DMS114 treated with DMSO at 0.1 percent for 48 hours (cell line): ENCODE data around the gene WWOX.

ENCODE experiments used
- DNase-seq: peaks from one replicate; lab custom pipeline; 2025; ENCODE audit not compliant: unreplicated experiment; lab: John Stamatoyannopoulos, UW

Gene WWOX

DNA sequence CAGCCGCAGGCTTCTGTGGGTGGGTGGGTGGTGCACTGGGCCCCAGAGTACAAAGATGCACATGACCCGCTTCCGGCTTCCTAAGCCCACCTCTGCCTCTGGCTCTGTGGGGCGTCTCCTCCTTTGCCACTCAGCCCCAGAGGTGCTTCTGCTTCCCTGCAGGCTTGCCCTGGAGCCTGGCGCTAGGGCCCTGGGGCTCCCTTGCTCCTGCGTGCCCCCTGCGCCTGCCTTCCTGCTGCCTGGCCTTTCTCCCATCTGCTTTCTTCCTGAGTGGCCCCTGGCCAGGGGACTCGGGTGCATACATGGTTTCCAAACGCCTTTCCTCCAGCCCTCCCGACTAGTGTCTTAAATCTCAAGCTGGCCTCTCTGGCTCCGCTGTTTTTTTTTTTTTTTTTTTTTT is 3.4 kb downstream of the WWOX start:
- DNase-seq, result no peak

DNA sequence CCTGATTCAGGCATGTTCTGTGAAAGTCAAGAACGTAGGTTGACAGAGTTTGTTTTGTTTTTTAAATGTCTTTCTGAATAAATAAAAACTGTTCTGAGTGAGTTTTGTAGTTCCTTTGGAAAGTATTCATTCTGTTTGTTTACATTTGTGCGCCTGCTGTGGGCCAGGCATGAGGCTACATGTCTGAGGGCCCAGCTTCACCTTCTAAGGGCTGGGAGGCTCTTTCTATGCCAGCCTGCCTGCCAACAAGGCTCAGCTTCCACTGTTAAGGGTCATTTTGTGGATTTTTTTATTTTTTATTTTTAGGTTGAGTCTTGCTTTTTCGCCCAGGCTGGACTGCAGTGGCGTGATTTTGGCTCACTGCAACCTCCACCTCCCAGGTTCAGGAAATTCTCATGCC is 6.1 kb downstream of the WWOX start:
- no peak for DNase-seq

DNA sequence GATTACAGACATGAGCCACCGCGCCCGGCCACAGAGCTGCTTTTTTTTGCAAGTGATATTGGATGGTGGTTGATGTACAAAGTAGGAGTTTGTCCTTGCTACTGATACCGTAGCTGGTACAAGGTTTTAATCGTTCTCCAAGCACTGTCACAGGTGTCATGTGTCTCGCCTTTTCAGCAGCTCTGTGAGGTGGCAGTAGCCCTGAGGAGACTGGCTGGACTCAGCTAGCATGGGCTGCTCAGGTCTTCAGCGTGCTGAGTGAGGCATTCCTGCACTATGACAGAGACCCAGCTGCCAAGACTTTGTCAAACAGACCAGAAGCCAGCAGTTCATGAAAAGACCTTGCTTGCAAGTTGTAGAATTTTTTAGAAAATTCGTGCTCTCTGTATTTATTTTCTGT is 7.2 kb downstream of the WWOX start:
- no peak for DNase-seq

DNA sequence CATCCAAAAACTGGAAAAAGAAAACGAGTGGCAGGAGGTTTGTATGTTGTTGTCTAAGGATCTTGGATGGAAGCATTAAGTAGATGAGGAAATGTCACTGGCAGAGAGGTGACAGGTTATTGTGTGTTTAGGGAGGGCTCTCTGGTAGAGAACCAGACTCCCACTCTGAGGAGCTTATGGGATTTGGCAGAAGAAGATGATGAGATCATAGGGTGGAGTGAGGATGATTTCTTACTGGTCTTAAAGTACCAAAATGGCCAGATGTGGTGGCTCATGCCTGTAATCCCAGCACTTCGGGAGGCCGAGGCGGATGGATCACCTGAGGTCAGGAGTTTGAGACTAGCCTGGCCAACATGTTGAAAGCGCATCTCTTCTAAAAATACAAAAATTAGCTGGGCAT is 9.0 kb downstream of the WWOX start:
- DNase-seq, result no peak

DNA sequence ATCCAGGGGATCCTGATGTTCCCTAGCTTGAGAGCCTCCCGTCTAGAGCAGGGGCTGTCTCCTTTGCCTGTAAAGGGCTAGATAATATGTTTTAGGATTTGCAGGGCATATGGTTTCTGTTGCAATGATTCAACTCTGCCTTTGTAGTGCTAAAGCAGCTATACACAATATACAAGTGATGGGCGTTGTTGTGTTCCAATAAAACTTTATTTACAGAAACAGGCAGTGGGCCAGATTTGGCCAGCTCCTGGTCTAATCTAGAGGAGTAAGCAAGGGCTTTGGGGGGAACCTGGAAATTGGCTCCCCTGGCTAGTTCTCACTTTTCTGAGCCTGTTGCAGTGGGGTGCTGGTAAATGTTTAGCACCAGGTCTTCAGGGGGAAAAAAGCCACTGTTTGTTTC is 13.8 kb downstream of the WWOX start:
- DNase-seq, result no peak

DNA sequence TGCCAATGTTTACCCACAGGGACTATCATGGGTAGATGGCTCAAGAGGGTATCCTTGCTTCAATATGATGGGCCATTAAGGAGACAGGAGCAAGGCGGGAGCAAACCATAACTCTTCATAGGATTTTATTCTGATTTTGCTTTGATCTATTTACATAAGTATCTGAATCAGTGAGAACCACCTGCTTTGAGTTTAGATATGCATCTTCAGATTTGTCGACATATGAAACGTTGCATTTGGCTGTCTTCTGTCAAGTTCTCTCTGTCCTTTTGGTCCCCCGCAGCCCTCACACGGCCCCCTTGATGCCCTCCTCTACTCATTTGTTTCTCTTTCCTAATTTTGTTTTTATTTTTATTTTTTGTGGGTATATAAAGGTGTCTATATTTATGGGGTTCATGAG is 16.2 kb downstream of the WWOX start:
- DNase-seq, result no peak

DNA sequence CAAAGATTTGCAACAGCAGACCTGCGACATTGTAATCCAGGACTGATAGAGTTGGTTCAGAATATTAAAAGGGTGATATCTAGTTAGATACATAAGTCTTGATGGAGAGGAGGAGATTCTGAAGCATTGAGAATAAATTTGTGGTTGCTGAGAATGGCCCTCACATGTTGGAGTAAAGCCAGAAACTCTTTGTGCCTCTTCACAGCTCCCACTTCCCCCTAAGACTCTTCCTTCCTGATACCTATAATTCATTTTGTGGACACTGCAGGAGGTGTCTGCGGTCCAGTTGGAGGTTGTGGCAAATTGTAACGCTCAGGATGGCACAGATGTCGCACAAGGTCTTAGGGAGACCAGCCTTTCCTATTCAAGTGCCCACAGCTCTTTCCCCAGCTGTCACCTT is 17.5 kb downstream of the WWOX start:
- no peak for DNase-seq

DNA sequence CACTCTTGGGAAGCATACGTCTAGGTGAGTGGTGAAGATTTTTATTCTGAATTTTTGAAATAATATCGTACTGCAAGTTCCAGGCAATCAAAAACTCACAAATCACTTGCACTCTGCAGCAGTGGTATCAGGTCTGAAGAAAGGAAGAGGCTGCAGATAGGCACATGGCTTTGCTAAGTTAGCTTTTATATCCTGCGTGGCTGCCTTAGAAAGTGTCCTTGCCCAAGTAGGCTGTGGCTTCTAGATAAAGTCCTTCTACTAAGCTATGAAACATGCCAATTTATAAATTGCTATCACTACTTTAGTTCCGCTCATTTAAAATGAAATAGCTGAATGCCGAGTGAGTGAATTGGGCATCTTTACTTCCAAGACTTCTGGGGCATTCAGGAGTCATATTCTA is 17.9 kb downstream of the WWOX start:
- no peak for DNase-seq

DNA sequence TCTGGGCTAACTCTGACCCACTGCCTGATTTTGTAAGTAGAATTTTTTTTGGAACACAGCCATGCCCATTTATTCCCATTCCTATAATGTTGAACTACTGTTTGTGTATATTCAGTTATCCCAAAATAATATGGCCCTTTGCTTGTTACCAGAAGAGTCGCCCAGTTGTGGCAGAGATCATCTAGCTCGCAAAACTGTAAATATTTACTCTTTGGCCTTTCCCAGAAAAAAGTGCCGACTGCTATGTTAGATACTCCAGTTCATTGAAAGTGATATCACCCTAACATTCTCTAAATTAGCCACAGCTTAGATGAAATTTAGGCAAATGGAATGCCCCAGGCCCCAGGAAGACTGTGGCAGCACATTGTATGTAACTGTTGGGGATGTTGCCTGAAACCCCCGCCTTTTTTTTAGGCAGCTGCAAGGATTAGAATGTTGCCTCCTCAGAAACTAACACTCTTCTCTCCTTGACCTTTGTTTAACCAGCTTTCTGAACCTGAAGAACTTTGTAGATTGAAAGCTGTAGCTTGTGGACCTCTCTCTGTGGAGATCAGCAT is 19.1 kb downstream of the WWOX start:
- DNase-seq, result no peak

DNA sequence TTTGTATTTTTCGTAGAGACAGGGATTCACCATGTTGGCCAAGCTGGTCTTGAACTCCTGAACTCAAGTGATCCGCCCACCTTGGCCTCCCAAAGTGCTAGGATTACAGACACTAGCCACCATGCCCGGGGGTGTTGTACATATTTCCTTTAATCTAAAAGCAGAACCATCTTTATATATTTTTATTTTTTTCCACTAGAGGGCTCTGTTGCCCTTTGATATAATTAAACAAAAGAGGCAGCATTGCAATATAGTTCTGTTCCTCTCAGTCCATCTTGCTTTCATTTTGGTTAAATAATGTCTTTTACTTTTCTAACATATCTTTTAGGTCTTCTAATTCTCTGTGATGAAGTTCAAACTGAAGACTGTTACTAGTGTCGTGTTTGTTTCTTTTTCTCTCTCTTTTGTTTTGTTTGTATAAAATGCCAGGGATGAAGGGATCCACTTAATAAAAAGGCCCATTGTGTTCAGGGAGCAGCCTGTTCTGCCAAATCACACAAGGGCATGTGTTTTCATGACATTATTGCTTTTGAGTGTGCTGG is 23.4 kb downstream of the WWOX start:
- peak; percentile 79 for DNase-seq

DNA sequence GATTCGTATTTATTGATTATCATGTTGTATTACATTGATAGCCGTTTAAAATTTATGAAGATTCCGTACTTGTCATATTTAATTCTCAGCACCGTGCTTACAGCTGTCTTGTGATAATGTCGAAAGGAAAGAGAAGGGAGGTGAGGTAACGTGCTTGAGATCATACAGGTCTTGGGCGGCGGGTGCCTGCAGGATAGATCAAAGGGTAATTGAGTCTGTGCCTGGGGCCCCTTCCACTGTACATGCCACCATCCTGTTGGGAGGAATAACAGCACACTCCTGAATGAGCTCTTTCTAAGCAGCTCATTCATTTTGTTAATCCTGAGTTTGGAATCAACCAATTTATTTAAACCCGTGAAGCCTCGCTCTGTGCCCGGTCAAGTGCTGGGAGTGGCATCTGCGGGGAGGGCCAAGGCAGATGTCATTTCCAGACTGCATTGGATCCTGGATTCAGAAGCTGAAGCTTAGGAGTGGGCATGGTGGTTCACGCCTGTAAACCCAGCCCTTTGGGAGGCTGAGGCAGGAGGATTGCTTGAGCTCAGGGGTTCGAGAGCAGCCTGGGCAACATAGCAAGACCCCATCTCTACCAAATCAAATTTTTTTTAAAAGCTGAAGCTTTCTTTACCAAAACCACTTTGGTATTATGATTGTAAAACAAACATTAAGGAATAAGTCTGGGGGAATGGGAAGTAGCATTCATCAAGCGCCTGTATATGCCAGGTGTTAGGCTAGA is 25.8 kb downstream of the WWOX start:
- DNase-seq, result no peak

DNA sequence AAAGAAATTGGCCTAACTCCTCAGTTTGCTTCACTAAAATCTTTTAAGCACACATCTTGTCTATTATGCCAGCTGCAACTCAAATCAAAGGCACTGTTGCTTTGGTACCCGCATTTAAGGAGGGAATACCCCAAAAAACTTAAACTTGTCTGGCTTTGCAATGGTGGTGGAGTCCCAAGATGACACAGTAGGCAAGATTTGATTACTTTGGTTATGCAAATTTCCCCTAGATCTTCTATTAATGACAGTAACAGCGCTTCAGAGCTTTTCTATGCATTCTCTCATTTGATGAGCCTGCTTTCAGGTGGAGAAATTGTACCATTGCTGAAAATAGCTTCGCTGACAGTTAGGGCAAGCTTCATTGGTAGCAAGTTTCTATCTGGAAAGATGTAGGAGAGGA is 27.2 kb downstream of the WWOX start:
- no peak for DNase-seq

DNA sequence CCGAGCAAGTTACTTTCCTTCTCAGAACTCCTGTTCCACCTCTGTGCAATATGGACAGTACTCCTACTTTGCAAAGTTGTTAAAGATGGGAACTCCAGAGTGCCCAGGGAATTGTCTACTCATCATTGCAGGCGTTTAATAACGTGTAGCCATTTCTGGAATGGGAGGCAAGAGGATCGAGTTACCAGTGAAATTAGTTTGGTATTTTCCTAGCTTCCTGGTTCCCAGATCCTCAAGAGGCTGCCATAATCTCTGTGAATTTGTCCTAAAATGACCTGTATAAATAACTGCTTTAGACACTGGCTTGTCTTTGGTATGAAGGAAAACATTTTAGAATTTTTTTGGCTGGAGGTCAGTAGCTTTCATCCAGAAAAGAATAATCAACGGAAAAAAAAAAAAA is 27.7 kb downstream of the WWOX start:
- DNase-seq, result no peak

DNA sequence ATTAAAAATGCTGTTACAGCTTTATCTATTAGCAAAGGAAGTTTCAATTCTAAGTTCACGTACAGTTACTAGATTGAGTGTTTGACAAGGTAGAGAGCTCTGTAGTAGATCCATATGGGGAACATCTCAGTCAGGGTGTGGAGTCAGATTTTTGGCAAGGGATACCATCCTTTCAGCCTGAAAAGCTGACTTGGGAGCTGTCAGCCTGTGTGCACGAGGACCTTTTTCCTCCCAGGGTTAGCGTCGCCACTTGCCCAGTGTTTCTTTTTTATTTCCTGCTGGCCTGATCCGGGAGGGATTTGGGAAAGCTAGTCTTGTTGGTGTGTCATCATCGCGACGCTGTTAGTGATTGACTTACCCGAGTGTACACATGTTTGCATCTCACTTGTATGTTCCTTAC is 29.5 kb downstream of the WWOX start:
- DNase-seq, result no peak

DNA sequence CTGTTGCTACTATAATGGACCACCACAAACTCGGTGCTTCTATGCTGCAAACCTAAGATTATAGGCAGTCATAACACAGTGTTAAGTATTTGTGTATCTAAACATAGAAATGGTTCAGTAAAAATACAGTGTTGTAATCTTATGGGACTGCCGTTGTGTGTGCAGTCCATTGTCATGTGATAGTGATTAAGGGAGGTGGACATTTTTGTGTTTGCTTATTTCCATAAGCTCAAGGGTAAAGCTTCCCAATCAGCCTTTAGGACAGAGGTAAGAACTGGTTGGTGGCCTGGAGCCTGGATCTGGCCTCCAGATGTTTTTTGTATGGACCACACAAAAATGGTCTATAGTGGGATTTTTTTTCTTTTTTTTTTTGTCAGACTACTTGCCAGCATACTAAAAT is 29.9 kb downstream of the WWOX start:
- no peak for DNase-seq

DNA sequence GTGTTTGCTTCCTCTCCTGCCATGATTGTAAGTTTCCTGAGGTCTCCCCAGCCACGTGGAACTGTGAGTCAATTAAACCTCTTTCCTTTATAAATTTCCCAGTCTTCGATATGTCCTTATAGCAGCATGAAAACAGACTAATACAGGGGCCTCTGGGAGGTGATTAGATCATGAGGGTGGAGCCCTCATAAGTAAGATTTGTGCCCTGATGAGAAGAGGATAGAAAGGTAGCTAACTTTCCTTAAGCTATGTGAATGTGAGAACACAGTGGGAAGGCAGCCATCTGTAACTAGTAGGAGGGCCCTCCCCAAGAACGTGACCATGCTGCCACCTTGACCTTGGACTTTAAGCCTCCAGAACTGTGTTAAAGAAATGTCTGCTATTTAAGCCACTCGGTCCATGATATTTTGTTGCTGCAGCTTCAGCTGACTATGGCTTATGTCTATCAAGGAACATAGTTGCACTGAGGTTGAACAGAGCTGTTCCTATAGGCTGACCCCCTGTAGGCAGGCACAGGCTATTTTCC is 30.7 kb downstream of the WWOX start:
- no peak for DNase-seq

DNA sequence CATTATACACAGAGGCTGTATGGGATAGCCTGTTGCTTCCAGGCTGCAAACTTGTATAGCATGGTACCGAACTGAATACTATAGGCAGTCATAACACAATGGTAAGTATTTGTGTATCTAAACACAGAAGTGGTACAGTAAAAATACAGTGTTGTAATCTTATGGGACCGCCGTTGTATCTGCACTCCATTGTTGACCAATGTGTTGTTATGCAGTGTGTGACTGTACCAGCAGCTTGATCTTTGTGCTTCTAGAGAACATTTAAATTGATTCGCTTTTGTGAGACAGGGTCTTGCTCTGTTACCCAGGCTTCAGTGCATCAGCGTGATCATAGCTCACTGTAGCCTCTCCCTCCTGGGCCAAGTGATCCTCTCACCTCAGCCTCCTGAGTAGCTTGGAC is 31.5 kb downstream of the WWOX start:
- no peak for DNase-seq

DNA sequence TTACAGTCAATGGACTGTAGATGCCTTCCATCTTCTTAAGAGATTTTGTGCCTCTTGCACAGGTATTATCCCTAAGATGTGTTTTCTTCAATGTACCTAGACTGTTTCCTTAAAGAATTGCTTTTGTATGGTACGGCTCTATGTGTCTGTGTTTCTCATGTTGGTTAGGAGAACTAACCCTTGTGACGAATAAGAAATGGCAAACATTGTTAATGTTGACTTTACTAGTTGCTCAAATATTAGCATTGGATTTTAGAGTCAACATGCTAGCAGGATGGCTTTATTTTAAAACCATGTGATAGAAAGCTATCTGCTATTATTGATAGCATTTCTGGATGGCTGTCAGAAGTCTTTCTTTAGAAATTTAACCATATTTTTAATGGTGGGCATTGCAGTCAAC is 34.5 kb downstream of the WWOX start:
- DNase-seq, result no peak

DNA sequence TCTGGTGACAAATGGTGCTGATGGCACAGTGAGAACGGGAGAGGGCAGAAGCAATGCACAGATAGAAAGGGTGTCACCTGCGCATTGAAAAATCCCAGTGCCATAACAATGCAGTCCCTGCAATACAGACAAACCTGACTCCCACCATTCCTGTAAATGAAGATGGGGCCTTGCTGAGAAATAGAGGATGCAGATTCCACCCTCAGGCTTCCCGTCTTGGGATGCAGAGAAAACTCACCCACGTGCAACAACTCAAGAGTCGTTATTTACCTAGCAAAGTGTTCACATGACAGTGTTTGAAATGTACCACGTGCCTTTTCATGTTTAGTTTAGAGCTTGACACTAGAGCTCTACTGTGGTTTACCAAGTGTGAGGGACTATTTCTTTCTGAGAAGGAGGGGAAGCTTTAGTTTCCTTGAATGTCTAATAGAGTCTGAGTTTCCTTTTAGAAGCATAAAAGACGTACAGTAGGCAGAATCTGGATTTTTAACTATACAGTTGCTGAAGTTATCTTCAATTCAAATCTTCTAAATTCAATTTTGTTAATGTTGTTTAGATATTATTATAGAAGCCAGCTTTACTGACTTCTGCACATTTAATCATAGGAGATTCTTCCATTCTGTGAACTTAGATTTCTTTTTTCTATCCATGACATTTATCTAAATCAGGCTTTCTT is 35.6 kb downstream of the WWOX start:
- no peak for DNase-seq

DNA sequence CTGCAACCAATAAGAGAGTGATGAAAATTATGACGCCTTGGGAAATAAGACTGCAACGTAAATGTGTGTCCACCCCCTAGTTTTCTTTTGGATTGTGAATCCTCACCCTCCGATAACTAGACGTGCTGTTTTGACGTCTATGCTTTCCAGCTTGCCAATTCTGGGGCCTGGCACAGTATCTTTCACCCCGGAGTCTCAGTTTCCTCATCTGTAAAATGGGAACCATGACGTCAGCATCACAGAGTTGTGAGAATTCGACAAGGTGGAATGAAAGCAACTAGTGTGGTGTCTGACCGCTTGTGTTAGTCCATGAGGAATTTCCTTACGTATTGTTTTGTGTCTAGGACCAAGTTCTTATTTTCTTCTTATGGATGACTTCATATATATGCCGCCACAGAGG is 37.7 kb downstream of the WWOX start:
- DNase-seq, result no peak

DNA sequence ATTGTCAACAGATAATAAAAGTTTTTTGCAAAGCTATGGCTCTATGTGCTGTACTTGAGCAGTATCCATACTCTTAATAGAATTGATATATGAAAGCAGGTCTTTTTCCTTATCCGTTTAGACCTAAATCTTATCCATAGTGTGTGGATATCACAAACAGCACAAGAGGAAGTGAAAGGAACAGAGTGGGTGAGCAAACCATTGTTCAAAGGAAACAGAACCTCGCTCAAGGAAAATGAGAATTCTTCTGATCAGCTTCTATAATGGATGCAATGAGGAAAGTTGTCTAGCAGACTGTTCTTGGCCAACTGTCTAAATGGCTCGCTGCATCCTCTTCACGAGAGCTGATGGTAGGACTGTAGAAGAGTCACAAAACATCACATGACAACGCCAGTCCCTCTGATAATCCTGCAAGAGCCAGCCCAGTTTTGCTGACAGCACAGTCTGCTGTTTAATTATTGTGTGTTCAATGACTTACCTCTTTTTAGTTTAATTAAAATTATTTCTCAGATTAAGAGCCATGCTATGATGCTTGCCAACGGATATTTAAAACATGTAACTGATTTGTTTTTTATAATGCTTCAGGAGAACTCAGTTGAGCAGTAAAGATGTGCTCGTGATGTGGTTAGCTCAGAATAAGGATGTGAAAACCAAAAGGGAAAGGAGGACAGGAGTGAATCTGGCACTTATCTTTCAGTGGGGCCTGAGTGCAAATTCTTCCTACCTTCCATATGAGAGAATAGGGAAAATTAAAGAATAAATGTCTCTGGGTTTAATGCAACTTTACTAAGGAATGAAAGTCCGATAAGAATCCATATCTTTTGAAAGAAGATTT is 38.5 kb downstream of the WWOX start:
- no peak for DNase-seq
